ENCODE results near the gene GLRX3.

- TF ChIP-seq EZH2 (IDR thresholded peaks at IDR 0.05; ENCODE audit: insufficient read depth, poor library complexity, severe bottlenecking), result no peak
- TF ChIP-seq EZH2phosphoT487 (IDR thresholded peaks at IDR 0.05; ENCODE audit: insufficient read depth, low read depth), result no peak
Measured at GRCh38 chr10:130200179-130201042, 64.2 kb downstream of the GLRX3 start.

Data from GM23248 (cell line).